Esophagus (tissue), 2 donors: ENCODE measurements around the gene OR6C70. TPM values are rescaled to one million over a fixed set of nuclear protein-coding genes. Genes with fewer than 3 reads are reported as not detected.
"Not testable (repeated sequence)": the region's sequence is repeated elsewhere in the genome, so short reads cannot be mapped to it uniquely, and the experiment has no call there.

ENCODE experiments used
- H3K27ac ChIP-seq, 2 donors: one replicate each; pipeline ENCODE4 v1.5.1; 2013; ENCODE audit warnings: low read depth in 2 of 2, mild to moderate bottlenecking in 2 of 2, inconsistent platforms in 1 of 2, low read length in 1 of 2, moderate library complexity in 1 of 2
- H3K27me3 ChIP-seq, 2 donors: one replicate each; pipeline ENCODE4 v1.6.1; 2013; ENCODE audit warnings: low read length in 2 of 2, control low read depth in 1 of 2, mild to moderate bottlenecking in 1 of 2; ENCODE audit not compliant: insufficient read depth in 2 of 2, control insufficient read depth in 1 of 2
- H3K36me3 ChIP-seq, 2 donors: one replicate each; pipeline ENCODE4 v1.6.1; 2013; ENCODE audit warnings: low read length in 1 of 2; ENCODE audit not compliant: control insufficient read depth in 2 of 2, insufficient read depth in 2 of 2
- H3K4me1 ChIP-seq, 2 donors: one replicate each; pipeline ENCODE4 v1.6.1; 2013; ENCODE audit warnings: low read length in 1 of 2; ENCODE audit not compliant: control insufficient read depth in 2 of 2, insufficient read depth in 2 of 2
- H3K4me3 ChIP-seq, 2 donors: one replicate each; pipeline ENCODE4 v1.5.1; 2013; ENCODE audit warnings: low read length in 2 of 2, mild to moderate bottlenecking in 2 of 2, low read depth in 1 of 2, moderate library complexity in 1 of 2
- H3K9me3 ChIP-seq, 2 donors: one replicate each; pipeline ENCODE4 v1.6.1; 2013; ENCODE audit warnings: mild to moderate bottlenecking in 2 of 2, low read depth in 1 of 2, low read length in 1 of 2, moderate library complexity in 1 of 2; ENCODE audit not compliant: control insufficient read depth in 2 of 2, insufficient read depth in 1 of 2
- WGBS, 2 donors: extraction: QIAGEN DNeasy Blood & Tissue Kit; methylation state at CpG; one replicate each; pipeline ENCODE4 v1.1.7; 2013; 5-methylcytosine and 5-hydroxymethylcytosine counted together
- polyA plus RNA-seq, 2 donors: library from polyadenylated mRNA; stranded (reverse); fragments of 200-250 nt; gene quantifications; one replicate each; pipeline ENCODE4 v1.2.3, GENCODE V29; 2013
- donor health status: healthy with polysubstance abuse.
- donor health status: Bipolar disorder and iron deficiency.

Gene OR6C70
- polyA plus RNA-seq, 2 donors, result not detected

DNA sequence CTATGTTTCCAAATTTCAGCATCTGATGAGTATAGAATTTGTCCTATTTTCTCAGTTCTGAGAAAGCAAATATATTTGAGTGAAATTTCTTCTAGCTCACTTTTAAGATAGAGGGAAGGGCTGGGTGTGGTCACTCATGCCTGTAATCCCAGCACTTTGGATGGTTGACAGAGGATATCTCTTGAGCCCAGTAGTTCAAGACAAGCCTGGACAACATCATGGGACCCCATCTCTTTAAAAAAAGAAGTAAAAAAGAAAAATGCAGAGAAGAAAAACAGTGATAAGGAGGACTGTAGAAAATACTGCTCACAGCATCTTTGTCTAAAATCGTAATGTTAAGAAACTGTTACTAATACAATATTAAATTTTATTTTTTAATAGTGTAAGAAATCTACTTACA lies 2.3 kb upstream of the OR6C70 start:
- Histone ChIP-seq H3K27me3 (no peaks in the 10 kb centered on the region), H3K4me1 (no peaks in the 10 kb centered on the region), H3K27ac (no peak overlapping the region), H3K4me3 (no peak overlapping the region), H3K36me3 (no peaks in the 10 kb centered on the region), H3K9me3 (no peaks in the 10 kb centered on the region)
- 78 to 89% methylated on average over 1 of the region's 1 CpG for WGBS, 2 donors

DNA sequence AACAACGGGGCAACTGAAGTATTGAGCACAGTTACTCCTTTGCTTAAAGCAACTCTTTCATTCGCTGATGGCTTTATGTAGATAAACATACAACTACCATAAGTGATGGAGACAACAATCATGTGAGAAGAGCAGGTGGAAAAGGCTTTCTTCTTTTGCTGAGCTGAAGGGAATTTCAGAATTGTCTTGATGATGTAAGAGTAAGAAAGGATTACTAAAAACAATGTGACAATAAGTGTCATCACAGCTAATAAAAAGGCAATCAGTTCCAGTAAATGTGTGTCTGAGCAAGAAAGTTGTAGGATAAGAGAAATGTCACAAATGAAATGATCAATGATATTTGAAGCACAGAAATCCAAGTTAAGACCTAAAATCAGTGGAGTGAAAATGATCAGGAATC lies 647 bp downstream of the OR6C70 start:
- no peak overlapping the region for H3K4me3 ChIP-seq
- H3K36me3 ChIP-seq, result no peaks in the 10 kb centered on the region
- H3K27me3 ChIP-seq, result no peaks in the 10 kb centered on the region
- H3K27ac ChIP-seq, result no peak overlapping the region
- no peaks in the 10 kb centered on the region for H3K9me3 ChIP-seq
- H3K4me1 ChIP-seq, result no peaks in the 10 kb centered on the region
- 37 to 58% methylated on average over 2 of the region's 2 CpGs for WGBS, 2 donors

DNA sequence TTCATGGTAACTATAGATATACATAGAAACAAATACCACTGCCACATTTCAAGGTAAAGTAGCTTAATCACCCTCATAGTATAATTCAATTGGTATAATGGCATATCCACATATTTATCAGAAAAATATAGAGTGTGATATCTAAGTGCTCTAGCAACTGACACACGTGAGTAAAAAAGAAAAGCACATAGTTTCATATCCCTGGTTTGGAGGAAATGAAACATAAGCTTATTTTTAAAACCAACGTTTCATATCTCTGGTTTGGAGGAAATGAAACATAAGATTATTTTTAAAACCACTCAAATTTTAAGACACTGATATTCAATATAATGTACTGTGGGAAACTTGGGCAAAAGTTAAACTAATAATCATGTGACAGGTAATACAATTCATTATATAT lies 2.1 kb downstream of the OR6C70 start:
- no peaks in the 10 kb centered on the region for H3K4me1 ChIP-seq
- no peaks in the 10 kb centered on the region for H3K9me3 ChIP-seq
- no peaks in the 10 kb centered on the region for H3K27me3 ChIP-seq
- H3K4me3 ChIP-seq, result no peak overlapping the region
- no peak overlapping the region for H3K27ac ChIP-seq
- 33 to 50% methylated on average over 2 of the region's 2 CpGs for WGBS, 2 donors
- H3K36me3 ChIP-seq, result no peaks in the 10 kb centered on the region

DNA sequence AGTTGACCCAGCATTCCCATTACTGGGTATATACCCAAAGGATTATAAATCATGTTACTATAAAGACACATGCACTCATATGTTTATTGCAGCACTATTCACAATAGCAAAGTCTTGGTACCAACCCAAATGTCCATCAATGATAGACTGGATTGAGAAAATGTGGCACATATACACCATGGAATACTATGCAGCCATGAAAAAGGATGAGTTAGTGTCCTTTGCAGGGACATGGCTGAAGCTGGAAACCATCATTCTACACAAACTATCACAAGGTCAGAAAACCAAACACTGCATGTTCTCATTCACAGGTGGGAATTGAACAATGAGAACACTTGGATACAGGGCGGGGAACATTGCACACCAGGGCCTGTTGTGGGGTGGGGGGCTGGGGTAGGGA lies 5.0 kb downstream of the OR6C70 start:
- H3K36me3 ChIP-seq, result not testable (repeated sequence)

DNA sequence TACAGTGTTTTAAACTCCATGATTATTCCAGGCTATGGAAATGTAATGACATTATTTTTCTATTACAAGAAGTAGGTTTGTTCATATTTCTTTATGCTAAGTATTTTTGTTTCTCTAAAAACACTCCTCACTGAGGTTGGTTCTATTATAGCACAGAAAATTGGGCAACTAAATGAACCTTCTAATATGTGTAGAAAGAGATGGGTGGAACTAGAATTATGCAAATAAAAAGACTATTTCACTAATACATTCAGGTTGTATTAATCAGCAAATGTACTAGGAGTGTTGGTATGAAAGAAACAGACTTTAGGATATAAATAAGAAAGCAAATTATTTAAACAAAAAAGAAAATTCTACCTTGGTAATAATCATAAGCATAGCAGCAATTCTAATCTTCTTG lies 21.1 kb downstream of the OR6C70 start:
- Histone ChIP-seq H3K4me3 (no peak overlapping the region), H3K4me1 (no peaks in the 10 kb centered on the region), H3K27me3 (no peaks in the 10 kb centered on the region), H3K36me3 (no peaks in the 10 kb centered on the region), H3K27ac (no peak overlapping the region), H3K9me3 (no peaks in the 10 kb centered on the region)

More for the DNA sequence above, 5.0 kb downstream of the OR6C70 start:
- H3K9me3 ChIP-seq, H3K27me3 ChIP-seq, H3K4me1 ChIP-seq, H3K4me3 ChIP-seq, H3K27ac ChIP-seq: not testable (repeated sequence)
- WGBS, 2 donors, result 87 to 100% methylated on average over 1 of the region's 1 CpG

DNA sequence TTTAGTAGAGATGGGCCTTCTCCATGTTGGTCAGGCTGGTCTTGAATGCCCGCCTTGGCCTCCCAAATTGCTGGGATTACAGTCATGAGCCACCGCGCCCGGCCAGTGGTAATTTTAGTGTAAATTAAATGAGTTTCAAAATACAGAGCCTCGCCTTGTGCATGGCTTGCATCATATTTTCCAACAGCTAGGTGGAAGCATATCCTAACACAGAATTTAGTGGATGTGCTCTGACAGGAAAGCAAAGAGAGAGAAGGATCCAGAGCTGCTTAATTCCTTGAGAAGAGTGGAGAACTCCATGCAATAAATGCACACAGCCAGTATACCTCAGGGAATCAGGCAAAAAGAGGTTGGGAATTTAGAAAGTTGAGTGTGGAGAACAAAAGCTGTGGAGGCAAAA lies 23.6 kb downstream of the OR6C70 start:
- no peak overlapping the region for H3K27ac ChIP-seq
- WGBS, 2 donors, result 76 to 82% methylated on average over 5 of the region's 5 CpGs
- H3K27me3 ChIP-seq, result no peaks in the 10 kb centered on the region
- no peaks in the 10 kb centered on the region for H3K4me1 ChIP-seq
- H3K9me3 ChIP-seq, result no peaks in the 10 kb centered on the region
- no peak overlapping the region for H3K4me3 ChIP-seq
- no peaks in the 10 kb centered on the region for H3K36me3 ChIP-seq

DNA sequence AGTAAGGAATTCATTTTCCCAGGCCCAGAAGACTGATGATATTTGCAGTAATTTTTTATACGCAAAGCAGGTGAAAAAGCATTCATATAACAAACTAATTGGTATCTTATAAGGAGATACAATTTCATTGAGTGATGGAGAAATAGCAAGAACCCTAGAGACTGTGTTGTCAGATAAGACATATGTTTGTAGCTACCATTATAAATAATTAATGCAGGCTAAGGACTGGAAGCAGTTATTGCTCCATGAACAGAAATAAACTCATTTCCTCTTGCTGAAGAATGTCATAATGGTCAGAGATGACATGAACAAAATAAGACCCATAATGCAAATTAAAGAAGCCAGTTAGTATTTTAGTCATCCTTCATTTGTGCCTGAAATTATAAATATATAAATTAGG lies 24.6 kb downstream of the OR6C70 start:
- Histone ChIP-seq H3K4me3 (no peak overlapping the region), H3K27me3 (no peaks in the 10 kb centered on the region), H3K9me3 (no peaks in the 10 kb centered on the region), H3K36me3 (no peaks in the 10 kb centered on the region), H3K4me1 (no peaks in the 10 kb centered on the region), H3K27ac (no peak overlapping the region)
- WGBS, 2 donors, result 97 to 100% methylated on average over 1 of the region's 1 CpG

DNA sequence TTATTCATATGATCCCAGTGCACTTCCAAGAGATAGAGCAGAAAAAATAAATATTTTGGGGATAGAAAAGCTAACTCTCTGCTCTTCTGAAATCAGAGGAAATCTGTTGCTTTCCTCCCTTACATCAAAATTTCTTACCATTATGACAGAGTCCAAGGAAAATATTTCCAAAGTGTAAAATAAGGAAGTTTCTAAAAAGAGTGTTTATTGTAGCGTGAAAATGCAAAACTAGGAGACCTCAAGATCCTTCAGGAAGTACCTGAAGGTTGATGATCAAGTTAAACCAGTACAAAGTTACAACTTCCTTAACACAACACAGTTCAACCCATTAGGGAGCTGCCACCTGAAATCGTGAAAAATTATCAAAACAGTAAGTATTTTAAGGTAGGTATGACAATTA lies 26.2 kb downstream of the OR6C70 start, which contains the start of gene OR6C2:
TSS of gene OR6C2 (plus strand) at position 301 of the 400 bp plus-strand sequence. CDS start 8,138 bp downstream, outside the sequence.
- no peaks in the 10 kb centered on the region for H3K4me1 ChIP-seq
- H3K27ac ChIP-seq, result no peak within 1 kb of the TSS
- no peaks in the 10 kb centered on the region for H3K36me3 ChIP-seq
- H3K9me3 ChIP-seq, result no peaks in the 10 kb centered on the region
- no peaks in the 10 kb centered on the region for H3K27me3 ChIP-seq
- no peak within 1 kb of the TSS for H3K4me3 ChIP-seq
- 36 to 47% methylated on average over 2 of the region's 2 CpGs for WGBS, 2 donors

DNA sequence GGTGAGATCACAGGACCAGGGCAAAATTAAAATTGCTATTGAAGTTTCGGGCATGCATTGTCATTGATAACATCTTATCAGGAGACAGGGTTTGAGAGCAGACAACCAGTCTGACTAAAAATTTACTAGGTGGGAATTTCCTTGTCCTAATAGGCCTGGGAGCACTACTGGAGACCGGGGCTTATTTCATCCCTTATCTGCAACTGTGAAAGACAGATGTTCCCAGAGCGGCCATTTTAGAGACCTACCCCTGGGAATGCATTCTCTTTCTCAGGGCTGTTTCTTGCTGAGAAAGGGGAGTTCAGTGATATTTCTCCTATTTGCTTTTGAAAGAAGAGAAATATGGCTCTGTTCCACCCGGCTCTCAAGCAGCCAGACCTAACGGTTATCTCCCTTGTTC lies 28.7 kb downstream of the OR6C70 start:
- not testable (repeated sequence) for H3K4me1 ChIP-seq, H3K27me3 ChIP-seq, H3K9me3 ChIP-seq, H3K4me3 ChIP-seq, H3K36me3 ChIP-seq, H3K27ac ChIP-seq
- WGBS, 2 donors, result 83 to 90% methylated on average over 5 of the region's 5 CpGs

DNA sequence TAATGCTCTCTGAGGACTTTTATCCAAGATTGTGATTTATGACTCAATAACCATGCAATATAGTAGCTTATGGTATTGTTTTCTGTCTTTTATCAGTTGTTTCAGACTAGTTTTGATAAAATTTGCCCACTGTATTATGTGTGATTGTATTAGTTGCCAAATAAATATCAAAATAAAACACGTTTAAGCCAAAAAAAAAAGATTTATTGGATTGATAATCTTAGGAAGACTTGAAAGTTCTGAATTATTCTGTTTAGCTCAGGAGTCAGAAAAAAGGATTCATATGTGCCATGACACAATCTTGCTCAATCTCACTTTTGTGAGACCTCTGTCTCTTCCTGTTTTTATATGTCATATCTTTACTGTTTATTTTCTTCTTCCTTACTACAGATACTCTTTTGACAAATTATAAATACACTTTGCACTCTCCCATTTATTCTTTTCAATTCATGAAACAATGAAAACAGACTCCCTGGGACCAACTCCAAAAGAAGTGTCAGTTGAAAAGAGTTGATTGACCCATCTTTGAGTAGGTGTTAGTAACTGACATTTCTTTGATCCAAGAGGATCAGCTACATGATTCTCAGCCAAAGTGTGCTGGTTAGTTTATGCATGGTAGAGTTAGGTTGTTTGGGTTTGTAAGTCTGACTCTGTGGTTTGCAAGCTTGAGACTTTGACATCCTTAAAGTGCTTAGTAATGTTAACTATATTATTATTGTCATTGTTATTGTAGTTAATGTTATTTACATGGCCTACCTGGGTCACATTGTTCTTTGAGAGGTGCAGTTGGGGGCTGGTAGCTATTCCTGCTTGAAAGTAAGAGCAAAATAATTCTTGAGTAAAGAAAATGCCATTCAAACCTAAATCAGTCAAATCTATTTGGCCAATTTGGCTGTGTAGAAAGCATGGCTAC lies 41.4 kb downstream of the OR6C70 start:
- H3K36me3 ChIP-seq, result no peaks in the 10 kb centered on the region
- no peaks in the 10 kb centered on the region for H3K27me3 ChIP-seq
- WGBS, 2 donors, result 19 to 29% methylated on average over 1 of the region's 1 CpG
- H3K27ac ChIP-seq, result no peak overlapping the region
- no peaks in the 10 kb centered on the region for H3K9me3 ChIP-seq
- no peaks in the 10 kb centered on the region for H3K4me1 ChIP-seq
- H3K4me3 ChIP-seq, result no peak overlapping the region
